ENCODE measurements around the gene CLEC10A.
"Not testable (repeated sequence)": the region's sequence is repeated elsewhere in the genome, so short reads cannot be mapped to it uniquely, and the experiment has no call there.

CLEC10A gene

DNA sequence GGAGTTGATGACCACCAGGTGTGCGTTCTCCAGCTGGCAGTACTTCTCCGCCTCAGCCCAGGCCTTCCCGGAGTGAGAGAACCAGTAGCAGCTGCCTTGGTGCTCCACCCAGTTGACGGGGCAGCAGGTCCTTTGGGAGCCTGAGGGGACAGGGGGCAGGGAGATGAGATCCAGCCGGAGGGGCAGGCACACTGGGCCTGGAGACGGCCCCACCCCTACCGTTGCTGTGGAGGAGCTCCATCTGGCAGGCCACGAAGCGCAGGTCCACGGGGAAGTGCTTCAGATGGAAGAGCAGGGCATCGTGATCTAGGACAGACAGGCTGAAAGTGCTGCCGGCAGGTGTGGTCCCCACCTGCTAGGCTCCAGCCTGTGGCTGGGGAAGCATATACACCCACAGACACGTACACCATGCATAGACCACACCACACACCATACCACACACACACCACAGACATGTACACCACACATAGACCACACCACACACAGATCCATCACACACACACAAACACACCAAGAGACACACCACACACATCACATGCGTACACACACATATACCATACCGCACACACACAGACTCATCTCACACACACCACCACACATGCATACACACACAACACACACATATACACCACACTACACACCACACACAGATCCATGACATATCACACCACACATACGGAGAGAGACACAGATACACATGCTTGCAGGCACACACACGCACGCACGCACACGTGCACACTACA, 27.1 kb upstream of the CLEC10A start:
- H3K4me3 ChIP-seq (ENCODE audit: low read depth, low read length): no peak overlapping the region
- no peak overlapping the region for H3K9ac ChIP-seq (ENCODE audit: low read depth, low read length)
- H3K36me3 ChIP-seq (ENCODE audit: control insufficient read depth, insufficient read depth, low read length): no peaks in the 10 kb centered on the region
- no peaks in the 10 kb centered on the region for H3K27me3 ChIP-seq (ENCODE audit: control insufficient read depth, insufficient read depth, low read length)
- H3K4me1 ChIP-seq (ENCODE audit: control insufficient read depth, insufficient read depth, low read length): no peaks in the 10 kb centered on the region
- H3K9me3 ChIP-seq (ENCODE audit: control insufficient read depth, insufficient read depth, low read length): no peaks in the 10 kb centered on the region

DNA sequence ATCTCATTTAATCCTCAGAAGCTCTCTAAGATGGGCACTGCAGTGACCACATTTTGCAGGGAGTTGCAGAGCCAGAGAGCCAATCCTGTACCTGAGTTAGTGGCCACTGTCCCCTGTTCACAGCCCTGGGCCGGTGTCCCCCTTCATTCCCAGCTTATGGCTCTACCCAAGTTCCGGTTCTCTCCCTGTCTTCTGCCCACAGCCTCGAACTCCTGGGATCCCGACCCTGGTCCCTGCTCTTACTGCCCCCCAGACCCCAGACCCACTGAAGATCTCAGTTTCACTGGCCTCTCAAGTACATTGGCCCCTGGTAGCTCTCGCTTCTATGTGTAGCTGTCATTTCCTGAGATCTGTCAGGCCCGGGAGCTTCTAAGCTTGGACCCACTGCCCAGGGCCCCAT, 22.4 kb upstream of the CLEC10A start:
- Histone ChIP-seq H3K4me3 (ENCODE audit: low read depth, low read length) (no peak overlapping the region), H3K36me3 (ENCODE audit: control insufficient read depth, insufficient read depth, low read length) (no peaks in the 10 kb centered on the region), H3K4me1 (ENCODE audit: control insufficient read depth, insufficient read depth, low read length) (no peaks in the 10 kb centered on the region), H3K27me3 (ENCODE audit: control insufficient read depth, insufficient read depth, low read length) (peaks cover 2% of the 10 kb centered on the region), H3K9ac (ENCODE audit: low read depth, low read length) (no peak overlapping the region), H3K9me3 (ENCODE audit: control insufficient read depth, insufficient read depth, low read length) (no peaks in the 10 kb centered on the region)

DNA sequence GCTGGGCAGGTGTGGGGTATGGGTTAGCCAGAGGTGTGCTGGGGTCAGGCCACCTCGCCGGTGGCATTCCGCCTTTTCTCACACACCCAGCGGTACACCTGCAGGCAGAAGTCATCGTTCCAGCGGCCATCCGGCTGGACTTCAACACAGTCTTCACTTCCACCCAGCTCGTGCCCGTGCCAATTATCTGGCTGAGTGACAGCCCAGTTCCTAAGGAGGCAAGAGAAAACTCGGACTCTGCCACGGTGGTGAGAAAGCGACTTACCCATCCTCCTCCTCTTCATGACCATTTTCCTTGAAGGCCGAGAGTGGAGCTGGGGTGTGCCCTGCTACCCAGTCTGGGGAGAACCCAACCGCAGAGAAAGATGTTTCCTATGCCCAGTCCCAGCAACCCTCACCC, 21.5 kb upstream of the CLEC10A start:
- Histone ChIP-seq H3K27me3 (ENCODE audit: control insufficient read depth, insufficient read depth, low read length) (peaks cover 2% of the 10 kb centered on the region), H3K4me1 (ENCODE audit: control insufficient read depth, insufficient read depth, low read length) (no peaks in the 10 kb centered on the region), H3K36me3 (ENCODE audit: control insufficient read depth, insufficient read depth, low read length) (no peaks in the 10 kb centered on the region), H3K9ac (ENCODE audit: low read depth, low read length) (no peak overlapping the region), H3K9me3 (ENCODE audit: control insufficient read depth, insufficient read depth, low read length) (no peaks in the 10 kb centered on the region), H3K4me3 (ENCODE audit: low read depth, low read length) (no peak overlapping the region)

DNA sequence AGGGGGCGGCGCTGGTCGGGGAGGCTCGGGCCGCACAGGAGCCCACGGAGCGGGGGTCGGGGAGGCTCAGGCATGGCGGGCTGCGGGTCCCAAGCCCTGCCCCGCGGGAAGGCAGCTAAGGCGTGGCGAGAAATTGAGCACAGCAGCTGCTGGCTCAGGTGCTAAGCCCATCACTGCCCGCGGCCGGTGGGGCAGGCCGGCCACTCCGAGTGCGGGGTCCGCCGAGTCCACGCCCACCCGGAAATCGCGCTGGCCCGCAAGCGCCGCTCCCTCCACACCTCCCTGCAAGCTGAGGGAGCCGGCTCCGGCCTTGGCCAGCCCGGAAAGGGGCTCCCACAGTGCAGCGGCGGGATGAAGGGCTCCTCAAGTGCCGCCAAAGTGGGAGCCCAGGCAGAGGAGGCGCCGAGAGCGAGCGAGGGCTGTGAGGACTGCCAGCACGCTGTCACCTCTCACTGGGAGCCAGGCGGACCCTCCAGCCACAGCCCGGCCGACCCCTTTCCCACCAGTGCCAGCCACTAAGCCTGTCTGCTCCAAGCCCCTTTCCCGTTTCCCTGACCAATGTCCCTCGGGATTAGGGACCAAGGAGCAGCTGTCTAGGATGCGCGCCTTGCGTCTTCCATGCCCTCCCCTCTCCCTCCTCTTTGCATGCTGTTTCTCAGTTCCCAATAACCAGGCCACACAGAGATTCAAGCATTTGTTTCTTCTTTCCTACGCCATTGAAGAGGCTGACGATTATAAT, 20.8 kb upstream of the CLEC10A start:
- H3K9me3 ChIP-seq (ENCODE audit: control insufficient read depth, insufficient read depth, low read length); H3K36me3 ChIP-seq (ENCODE audit: control insufficient read depth, insufficient read depth, low read length); H3K27me3 ChIP-seq (ENCODE audit: control insufficient read depth, insufficient read depth, low read length); H3K4me3 ChIP-seq (ENCODE audit: low read depth, low read length); H3K9ac ChIP-seq (ENCODE audit: low read depth, low read length); H3K4me1 ChIP-seq (ENCODE audit: control insufficient read depth, insufficient read depth, low read length): not testable (repeated sequence)

DNA sequence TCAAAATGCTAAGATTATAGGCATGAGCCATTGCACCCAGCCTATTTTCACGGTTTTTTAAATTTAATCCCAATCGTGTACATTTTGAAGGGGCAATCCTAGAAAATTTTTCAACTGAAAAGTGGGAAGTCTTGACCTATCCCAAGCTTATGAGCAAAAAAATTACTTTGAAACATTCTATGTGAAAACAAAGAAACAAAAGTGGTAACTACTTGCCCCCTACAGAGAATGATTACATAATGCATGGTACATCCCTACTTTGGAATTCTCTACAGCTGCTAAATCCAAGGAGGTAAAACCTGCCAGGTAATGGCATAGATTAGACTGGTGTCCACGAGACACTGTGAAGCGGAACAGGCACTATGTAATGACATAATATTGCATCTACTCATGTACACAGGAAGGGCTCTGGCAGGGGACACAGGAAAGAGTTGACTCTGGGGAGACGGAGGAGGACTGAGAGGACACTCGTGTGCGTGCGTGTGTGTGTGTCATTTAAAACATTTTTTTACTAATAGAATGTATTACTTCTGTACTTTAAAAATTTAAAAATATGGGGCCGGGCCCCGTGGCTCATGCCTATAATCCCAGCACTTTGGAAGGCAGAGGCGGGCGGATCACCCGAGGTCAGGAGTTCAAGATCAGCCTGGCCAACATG, 18.9 kb upstream of the CLEC10A start:
- H3K4me1 ChIP-seq (ENCODE audit: control insufficient read depth, insufficient read depth, low read length): no peaks in the 10 kb centered on the region
- H3K4me3 ChIP-seq (ENCODE audit: low read depth, low read length): no peak overlapping the region
- H3K9ac ChIP-seq (ENCODE audit: low read depth, low read length): no peak overlapping the region
- no peaks in the 10 kb centered on the region for H3K9me3 ChIP-seq (ENCODE audit: control insufficient read depth, insufficient read depth, low read length)
- no peaks in the 10 kb centered on the region for H3K36me3 ChIP-seq (ENCODE audit: control insufficient read depth, insufficient read depth, low read length)
- peaks cover 5% of the 10 kb centered on the region for H3K27me3 ChIP-seq (ENCODE audit: control insufficient read depth, insufficient read depth, low read length)

DNA sequence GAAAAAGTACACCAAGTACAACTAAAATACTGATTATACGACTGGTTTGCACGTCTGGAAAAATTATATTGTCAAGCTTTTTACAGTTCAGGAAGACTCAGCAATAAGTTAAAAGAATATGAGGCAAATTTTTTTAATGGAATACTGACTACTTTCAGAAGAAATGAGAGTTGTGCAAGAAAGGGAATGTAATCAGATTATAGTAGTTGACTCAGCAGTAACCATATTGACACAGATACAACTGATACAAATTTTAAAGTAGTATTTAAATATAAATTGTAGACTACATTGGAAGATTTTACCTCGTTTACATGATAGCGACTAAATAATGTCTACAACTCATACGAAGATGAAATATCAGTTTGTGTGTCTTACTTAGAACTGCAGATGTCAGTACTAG, 17.9 kb upstream of the CLEC10A start:
- Histone ChIP-seq H3K9me3 (ENCODE audit: control insufficient read depth, insufficient read depth, low read length) (no peaks in the 10 kb centered on the region), H3K4me1 (ENCODE audit: control insufficient read depth, insufficient read depth, low read length) (no peaks in the 10 kb centered on the region), H3K27me3 (ENCODE audit: control insufficient read depth, insufficient read depth, low read length) (peaks cover 5% of the 10 kb centered on the region), H3K4me3 (ENCODE audit: low read depth, low read length) (no peak overlapping the region), H3K36me3 (ENCODE audit: control insufficient read depth, insufficient read depth, low read length) (no peaks in the 10 kb centered on the region), H3K9ac (ENCODE audit: low read depth, low read length) (no peak overlapping the region)

DNA sequence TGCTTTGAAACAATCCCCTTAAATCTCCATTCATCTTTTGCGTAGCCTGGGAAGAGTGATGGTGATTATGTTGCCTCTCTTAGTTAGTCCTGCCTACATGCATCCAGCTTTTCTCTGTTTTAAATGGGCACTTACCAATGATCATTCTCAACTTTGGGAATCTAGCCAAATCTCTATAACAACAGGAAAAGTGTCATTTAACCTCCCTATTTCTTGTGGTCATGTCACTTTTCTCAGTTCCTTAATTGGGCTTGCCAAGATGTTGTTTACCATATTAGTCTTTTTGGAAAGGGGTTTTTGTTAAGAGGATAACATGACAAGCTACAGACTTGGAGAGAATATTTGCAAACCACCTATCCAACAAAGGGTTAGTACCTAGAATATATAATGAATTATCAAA, 15.6 kb upstream of the CLEC10A start:
- peaks cover 2% of the 10 kb centered on the region for H3K27me3 ChIP-seq (ENCODE audit: control insufficient read depth, insufficient read depth, low read length)
- no peak overlapping the region for H3K4me3 ChIP-seq (ENCODE audit: low read depth, low read length)
- no peaks in the 10 kb centered on the region for H3K4me1 ChIP-seq (ENCODE audit: control insufficient read depth, insufficient read depth, low read length)
- H3K36me3 ChIP-seq (ENCODE audit: control insufficient read depth, insufficient read depth, low read length): no peaks in the 10 kb centered on the region
- H3K9me3 ChIP-seq (ENCODE audit: control insufficient read depth, insufficient read depth, low read length): no peaks in the 10 kb centered on the region
- no peak overlapping the region for H3K9ac ChIP-seq (ENCODE audit: low read depth, low read length)

DNA sequence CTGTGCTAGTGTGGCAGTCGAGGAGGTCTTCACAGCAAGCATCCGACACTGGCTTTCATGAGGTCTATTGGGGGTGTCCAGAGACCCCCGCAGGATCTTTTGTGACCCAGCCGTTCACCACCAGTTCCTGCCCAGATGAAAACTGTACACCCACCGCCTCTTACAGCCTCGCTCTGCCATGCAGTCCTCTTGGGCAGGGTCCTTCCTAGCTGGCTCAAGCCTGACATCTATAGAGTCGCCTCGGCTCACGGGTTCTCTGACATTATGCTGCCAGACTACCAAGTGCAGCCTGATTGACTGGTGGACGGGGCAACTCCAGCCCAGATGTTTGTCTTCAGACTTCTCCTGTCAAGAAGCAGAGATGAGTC, 14.6 kb upstream of the CLEC10A start:
- Histone ChIP-seq H3K27me3 (ENCODE audit: control insufficient read depth, insufficient read depth, low read length) (peaks cover 2% of the 10 kb centered on the region), H3K36me3 (ENCODE audit: control insufficient read depth, insufficient read depth, low read length) (no peaks in the 10 kb centered on the region), H3K9me3 (ENCODE audit: control insufficient read depth, insufficient read depth, low read length) (no peaks in the 10 kb centered on the region), H3K4me3 (ENCODE audit: low read depth, low read length) (no peak overlapping the region), H3K9ac (ENCODE audit: low read depth, low read length) (no peak overlapping the region), H3K4me1 (ENCODE audit: control insufficient read depth, insufficient read depth, low read length) (no peaks in the 10 kb centered on the region)

DNA sequence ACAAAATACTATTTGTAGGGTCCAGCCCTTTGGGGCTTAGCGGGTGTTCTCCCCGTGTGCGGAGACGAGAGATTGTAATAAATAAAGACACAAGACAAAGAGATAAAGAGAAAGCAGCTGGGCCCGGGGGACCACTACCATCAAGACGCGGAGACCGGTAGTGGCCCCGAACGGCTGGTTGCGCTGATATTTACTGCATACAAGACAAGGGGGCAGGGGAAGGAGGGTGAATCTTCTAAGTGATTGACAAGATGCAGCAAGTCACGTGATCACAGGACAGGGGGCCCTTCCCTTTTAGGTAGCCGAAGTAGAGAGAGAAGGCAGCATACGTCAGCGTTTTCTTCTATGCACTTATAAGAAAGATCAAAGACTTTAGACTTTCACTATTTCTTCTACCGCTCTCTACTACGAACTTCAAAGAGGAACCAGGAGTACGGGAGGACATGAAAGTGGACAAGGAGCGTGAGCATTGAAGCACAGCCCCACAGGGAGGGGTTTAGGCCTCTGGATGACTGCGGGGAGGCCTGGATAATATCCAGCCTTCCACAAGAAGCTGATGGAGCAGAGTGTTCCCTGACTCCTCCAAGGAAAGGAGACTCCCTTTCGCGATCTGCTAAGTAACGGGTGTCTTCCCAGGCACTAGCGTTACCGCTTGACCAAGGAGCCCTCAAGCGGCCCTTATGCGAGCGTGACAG, 11.4 kb upstream of the CLEC10A start:
- H3K4me1 ChIP-seq (ENCODE audit: control insufficient read depth, insufficient read depth, low read length); H3K9me3 ChIP-seq (ENCODE audit: control insufficient read depth, insufficient read depth, low read length); H3K36me3 ChIP-seq (ENCODE audit: control insufficient read depth, insufficient read depth, low read length); H3K27me3 ChIP-seq (ENCODE audit: control insufficient read depth, insufficient read depth, low read length); H3K4me3 ChIP-seq (ENCODE audit: low read depth, low read length); H3K9ac ChIP-seq (ENCODE audit: low read depth, low read length): not testable (repeated sequence)

DNA sequence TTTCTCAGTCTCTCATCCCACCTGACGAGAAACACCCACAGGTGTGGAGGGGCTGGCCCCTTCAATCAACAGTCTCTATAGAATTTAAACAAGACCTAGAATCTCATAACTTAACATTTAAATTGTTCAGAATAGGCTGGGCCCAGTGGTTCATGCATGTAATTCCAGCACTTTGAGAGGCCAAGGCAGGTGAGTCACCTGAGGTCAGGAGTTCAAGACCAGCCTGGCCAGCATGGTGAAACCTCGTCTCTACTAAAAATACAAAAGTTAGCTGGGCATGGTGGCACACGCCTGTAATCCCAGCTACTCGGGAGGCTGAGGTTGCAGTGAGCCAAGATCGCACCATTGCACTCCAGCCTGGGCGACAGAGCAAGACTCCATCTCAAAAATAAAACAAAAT, 9.5 kb upstream of the CLEC10A start:
- H3K36me3 ChIP-seq (ENCODE audit: control insufficient read depth, insufficient read depth, low read length); H3K4me1 ChIP-seq (ENCODE audit: control insufficient read depth, insufficient read depth, low read length); H3K27me3 ChIP-seq (ENCODE audit: control insufficient read depth, insufficient read depth, low read length); H3K9me3 ChIP-seq (ENCODE audit: control insufficient read depth, insufficient read depth, low read length); H3K4me3 ChIP-seq (ENCODE audit: low read depth, low read length); H3K9ac ChIP-seq (ENCODE audit: low read depth, low read length): not testable (repeated sequence)

DNA sequence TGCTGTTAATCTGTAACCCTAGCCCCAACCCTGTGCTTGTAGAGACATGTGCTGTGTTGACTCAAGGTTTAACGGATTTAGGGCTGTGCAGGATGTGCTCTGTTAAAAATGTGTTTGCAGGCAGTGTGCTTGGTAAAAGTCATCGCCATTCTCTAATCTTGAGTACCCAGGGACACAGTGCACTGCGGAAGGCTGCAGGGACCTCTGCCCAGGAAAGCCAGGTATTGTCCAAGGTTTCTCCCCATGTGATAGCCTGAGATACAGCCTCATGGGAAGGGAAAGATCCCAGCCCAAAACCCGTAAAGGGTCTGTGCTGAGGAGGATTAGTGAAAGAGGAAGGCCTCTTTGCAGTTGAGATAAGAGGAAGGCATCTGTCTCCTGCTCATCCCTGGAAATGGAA, 8.4 kb upstream of the CLEC10A start:
- not testable (repeated sequence) for H3K4me1 ChIP-seq (ENCODE audit: control insufficient read depth, insufficient read depth, low read length); H3K9ac ChIP-seq (ENCODE audit: low read depth, low read length); H3K9me3 ChIP-seq (ENCODE audit: control insufficient read depth, insufficient read depth, low read length); H3K4me3 ChIP-seq (ENCODE audit: low read depth, low read length); H3K36me3 ChIP-seq (ENCODE audit: control insufficient read depth, insufficient read depth, low read length); H3K27me3 ChIP-seq (ENCODE audit: control insufficient read depth, insufficient read depth, low read length)
